ENCODE measurements around the gene SMO. TPM values are rescaled to one million over a fixed set of nuclear protein-coding genes. Genes with fewer than 3 reads are reported as not detected.
A peak's percentile ranks its signal among the peaks of the same experiment; 100 is the strongest.

Gene SMO
- total and polyA plus RNA-seq, 2 donors (not counting 1 experiment from before 2014, with no cell fraction given) = 4.5 to 12.6 TPM

GRCh38 chr7:129225931-129226572 lies 37.6 kb downstream of the SMO start:
- no peaks in the 10 kb centered on the region for H3K79me2 ChIP-seq (ENCODE audit: control insufficient read depth, insufficient read depth, low read length)
- H3K4me3 ChIP-seq (replicated peaks in 1 of 4; ENCODE audit: control extremely low read depth in 1 of 4, insufficient read depth in 1 of 4, low read depth in 3 of 4, low read length in 4 of 4) = peak overlapping the region; percentile 78 to 88 (median 85)
- H3K27ac ChIP-seq (ENCODE audit: insufficient read depth, low read length) = peak overlapping the region; percentile 55
- no peaks in the 10 kb centered on the region for H3K36me3 ChIP-seq (ENCODE audit: control insufficient read depth, insufficient read depth, low read length)
- TF ChIP-seq CTCF (conservative IDR thresholded peaks at IDR 0.05 in 1 of 2, IDR thresholded peaks at IDR 0.05 in 1 of 2; ENCODE audit: low read depth in 1 of 2, low read length in 2 of 2) (no peak), EZH2 (IDR thresholded peaks at IDR 0.05; ENCODE audit: low read length, missing control alignments) (no peak)
- H3K4me2 ChIP-seq (ENCODE audit: extremely low read depth, insufficient read depth, low read length) = peak overlapping the region; percentile 92
- H2AFZ ChIP-seq (ENCODE audit: low read length) = peak overlapping the region; percentile 70
- no peaks in the 10 kb centered on the region for H3K27me3 ChIP-seq (ENCODE audit: control insufficient read depth, insufficient read depth, low read length)
- peaks cover 4% of the 10 kb centered on the region for H3K4me1 ChIP-seq (ENCODE audit: control insufficient read depth, extremely low read depth, insufficient read depth, low read length)
- H3K9ac ChIP-seq (ENCODE audit: insufficient read depth, low read length) = peak overlapping the region; percentile 69
- DNase-seq (ENCODE audit: low read depth in 2 of 2) = no peak
- H3K9me3 ChIP-seq (ENCODE audit: control insufficient read depth, insufficient read depth, low read depth, low read length) = no peaks in the 10 kb centered on the region
- H4K20me1 ChIP-seq (ENCODE audit: control insufficient read depth, extremely low read depth, insufficient read depth, low read length) = no peaks in the 10 kb centered on the region

GRCh38 chr7:129227646-129228578 lies 39.5 kb downstream of the SMO start:
- no peak overlapping the region for H3K4me3 ChIP-seq (replicated peaks in 1 of 4; ENCODE audit: control extremely low read depth in 1 of 4, insufficient read depth in 1 of 4, low read depth in 3 of 4, low read length in 4 of 4)
- H3K4me2 ChIP-seq (ENCODE audit: extremely low read depth, insufficient read depth, low read length) = no peak overlapping the region
- no peak overlapping the region for H3K27ac ChIP-seq (ENCODE audit: insufficient read depth, low read length)
- no peaks in the 10 kb centered on the region for H3K36me3 ChIP-seq (ENCODE audit: control insufficient read depth, insufficient read depth, low read length)
- TF ChIP-seq EZH2 (IDR thresholded peaks at IDR 0.05; ENCODE audit: low read length, missing control alignments) = no peak
- no peak for TF ChIP-seq CTCF (conservative IDR thresholded peaks at IDR 0.05 in 1 of 2, IDR thresholded peaks at IDR 0.05 in 1 of 2; ENCODE audit: low read depth in 1 of 2, low read length in 2 of 2)
- no peaks in the 10 kb centered on the region for H3K27me3 ChIP-seq (ENCODE audit: control insufficient read depth, insufficient read depth, low read length)
- DNase-seq (ENCODE audit: low read depth in 2 of 2) = no peak
- H3K79me2 ChIP-seq (ENCODE audit: control insufficient read depth, insufficient read depth, low read length) = no peaks in the 10 kb centered on the region
- H3K9ac ChIP-seq (ENCODE audit: insufficient read depth, low read length) = no peak overlapping the region
- no peaks in the 10 kb centered on the region for H4K20me1 ChIP-seq (ENCODE audit: control insufficient read depth, extremely low read depth, insufficient read depth, low read length)
- no peaks in the 10 kb centered on the region for H3K9me3 ChIP-seq (ENCODE audit: control insufficient read depth, insufficient read depth, low read depth, low read length)
- H2AFZ ChIP-seq (ENCODE audit: low read length) = no peak overlapping the region
- H3K4me1 ChIP-seq (ENCODE audit: control insufficient read depth, extremely low read depth, insufficient read depth, low read length) = peaks cover 4% of the 10 kb centered on the region

GRCh38 chr7:129228633-129229032 lies 40.2 kb downstream of the SMO start:
- TF ChIP-seq CTCF (conservative IDR thresholded peaks at IDR 0.05 in 1 of 2, IDR thresholded peaks at IDR 0.05 in 1 of 2; ENCODE audit: low read depth in 1 of 2, low read length in 2 of 2) (no peak), EZH2 (IDR thresholded peaks at IDR 0.05; ENCODE audit: low read length, missing control alignments) (no peak)
- Histone ChIP-seq H3K4me2 (ENCODE audit: extremely low read depth, insufficient read depth, low read length) (no peak overlapping the region), H3K36me3 (ENCODE audit: control insufficient read depth, insufficient read depth, low read length) (no peaks in the 10 kb centered on the region), H2AFZ (ENCODE audit: low read length) (no peak overlapping the region), H3K27ac (ENCODE audit: insufficient read depth, low read length) (no peak overlapping the region), H3K4me1 (ENCODE audit: control insufficient read depth, extremely low read depth, insufficient read depth, low read length) (peaks cover 4% of the 10 kb centered on the region), H3K9ac (ENCODE audit: insufficient read depth, low read length) (no peak overlapping the region), H3K9me3 (ENCODE audit: control insufficient read depth, insufficient read depth, low read depth, low read length) (no peaks in the 10 kb centered on the region), H3K27me3 (ENCODE audit: control insufficient read depth, insufficient read depth, low read length) (no peaks in the 10 kb centered on the region), H4K20me1 (ENCODE audit: control insufficient read depth, extremely low read depth, insufficient read depth, low read length) (no peaks in the 10 kb centered on the region), H3K79me2 (ENCODE audit: control insufficient read depth, insufficient read depth, low read length) (no peaks in the 10 kb centered on the region), H3K4me3 (replicated peaks in 1 of 4; ENCODE audit: control extremely low read depth in 1 of 4, insufficient read depth in 1 of 4, low read depth in 3 of 4, low read length in 4 of 4) (no peak overlapping the region)
- DNase-seq (ENCODE audit: low read depth in 2 of 2) = no peak

All from fibroblast of lung (primary cell).